ENCODE measurements around the gene METTL9. TPM values are rescaled to one million over a fixed set of nuclear protein-coding genes. Genes with fewer than 3 reads are reported as not detected.

The METTL9 gene
- polyA plus RNA-seq, 3 donors, result 181 to 400 (median 373) TPM

- Histone ChIP-seq H3K27ac (ENCODE audit: low read depth in 1 of 2, low read length in 2 of 2) (peak overlapping the region; percentile 36 to 77), H3K9me3 (replicated peaks in 1 of 2; ENCODE audit: control insufficient read depth in 1 of 2, insufficient read depth in 1 of 2, low read length in 2 of 2) (no peaks in the 10 kb centered on the region), H4K20me1 (ENCODE audit: insufficient read depth, low read length) (peaks cover 8% of the 10 kb centered on the region), H3K9ac (ENCODE audit: insufficient read depth, low read length, poor library complexity, severe bottlenecking) (no peak overlapping the region), H3K4me3 (replicated peaks in 1 of 3; ENCODE audit: low read depth in 2 of 3, low read length in 3 of 3) (peak overlapping the region in 2 of 3 experiments; percentile 22 to 55), H3K4me2 (replicated peaks; ENCODE audit: extremely low read depth, low read length, poor library complexity, severe bottlenecking) (peak overlapping the region; percentile 62), H3K79me2 (ENCODE audit: insufficient read depth, low read length) (peaks cover 58% of the 10 kb centered on the region), H2AFZ (ENCODE audit: insufficient read depth, low read depth, low read length, poor library complexity, severe bottlenecking) (no peak overlapping the region), H3K4me1 (ENCODE audit: control insufficient read depth in 1 of 2, insufficient read depth in 2 of 2, low read length in 2 of 2) (peaks cover 71 to 75% of the 10 kb centered on the region in 2 donors), H3K36me3 (replicated peaks in 1 of 2; ENCODE audit: control insufficient read depth in 1 of 2, insufficient read depth in 2 of 2, low read length in 2 of 2) (peaks cover 6 to 19% of the 10 kb centered on the region in 2 donors), H3K27me3 (ENCODE audit: control insufficient read depth in 2 of 2, insufficient read depth in 2 of 2, low read length in 2 of 2) (no peaks in the 10 kb centered on the region)
- intact Hi-C loops (cut with micrococcal nuclease), result loop anchor here (5.0 to 10.0 kb wide), 3 partner anchors 50 to 638 kb away; partner anchors contain the start of genes POLR3E (in 2 of the 2) and UQCRC2 (in 1 of the 2)
- Mint-ChIP-seq H3K27me3 (ENCODE audit: low read depth in 3 of 3) (peaks cover 0 to 5% (median under 1%) of the 10 kb centered on the region in 3 donors), H3K27ac (peak overlapping the region; percentile 87 to 97 (median 94)), H3K4me1 (peaks cover 78% of the 10 kb centered on the region), H3K36me3 (peaks cover 25 to 33% of the 10 kb centered on the region in 2 donors), H3K4me3 (peak overlapping the region; percentile 47 to 69), H3K9me3 (peaks cover 0 to 3% (median 0%) of the 10 kb centered on the region in 7 donors)
- peak; percentile 50 to 69 (median 64) for DNase-seq
- peak; percentile 94 for TF ChIP-seq CTCF (IDR thresholded peaks at IDR 0.05)
- WGBS (ENCODE audit: insufficient coverage), result 0% methylated on average over 1 of the region's 4 CpGs
Observed at GRCh38 chr16:21656795-21657768, 57.7 kb downstream of the METTL9 start.

- peaks cover 8% of the 10 kb centered on the region for H4K20me1 ChIP-seq (ENCODE audit: insufficient read depth, low read length)
- no peaks in the 10 kb centered on the region for H3K9me3 ChIP-seq (replicated peaks in 1 of 2; ENCODE audit: control insufficient read depth in 1 of 2, insufficient read depth in 1 of 2, low read length in 2 of 2)
- H3K36me3 Mint-ChIP-seq, result peaks cover 24 to 28% of the 10 kb centered on the region in 2 donors
- 43% methylated on average over 3 of the region's 4 CpGs for WGBS (ENCODE audit: insufficient coverage)
- TF ChIP-seq CTCF (IDR thresholded peaks at IDR 0.05), result no peak
- H3K4me1 ChIP-seq (ENCODE audit: control insufficient read depth in 1 of 2, insufficient read depth in 2 of 2, low read length in 2 of 2), result peaks cover 60 to 67% of the 10 kb centered on the region in 2 donors
- intact Hi-C loops (cut with micrococcal nuclease), result loop anchor here (5.0 to 10.0 kb wide), 3 partner anchors 48 to 636 kb away; partner anchors contain the start of genes POLR3E (in 2 of the 2) and UQCRC2 (in 1 of the 2)
- peaks cover 3 to 14% (median 12%) of the 10 kb centered on the region in 3 donors for H3K27me3 Mint-ChIP-seq (ENCODE audit: low read depth in 3 of 3)
- DNase-seq, result peak; percentile 49 to 50 (median 49)
- H3K4me3 ChIP-seq (replicated peaks in 1 of 3; ENCODE audit: low read depth in 2 of 3, low read length in 3 of 3), result peak overlapping the region in 1 of 3 experiments; percentile 24
- peak overlapping the region; percentile 77 to 81 for H3K27ac ChIP-seq (ENCODE audit: low read depth in 1 of 2, low read length in 2 of 2)
- no peak overlapping the region for H2AFZ ChIP-seq (ENCODE audit: insufficient read depth, low read depth, low read length, poor library complexity, severe bottlenecking)
- peaks cover 6 to 19% of the 10 kb centered on the region in 2 donors for H3K36me3 ChIP-seq (replicated peaks in 1 of 2; ENCODE audit: control insufficient read depth in 1 of 2, insufficient read depth in 2 of 2, low read length in 2 of 2)
- H3K27me3 ChIP-seq (ENCODE audit: control insufficient read depth in 2 of 2, insufficient read depth in 2 of 2, low read length in 2 of 2), result peaks cover 0 to 4% of the 10 kb centered on the region in 2 donors
- peak overlapping the region; percentile 38 to 46 for H3K4me3 Mint-ChIP-seq
- peak overlapping the region; percentile 87 to 97 (median 95) for H3K27ac Mint-ChIP-seq
- H3K4me1 Mint-ChIP-seq, result peaks cover 63% of the 10 kb centered on the region
- H3K9me3 Mint-ChIP-seq, result peaks cover 0 to 3% (median 0%) of the 10 kb centered on the region in 7 donors
- no peak overlapping the region for H3K9ac ChIP-seq (ENCODE audit: insufficient read depth, low read length, poor library complexity, severe bottlenecking)
- H3K79me2 ChIP-seq (ENCODE audit: insufficient read depth, low read length), result peaks cover 42% of the 10 kb centered on the region
- H3K4me2 ChIP-seq (replicated peaks; ENCODE audit: extremely low read depth, low read length, poor library complexity, severe bottlenecking), result peak overlapping the region; percentile 23
Observed at GRCh38 chr16:21659124-21659523, 59.7 kb downstream of the METTL9 start.

Data from CD14-positive monocyte (primary cell).